Measurements from ENCODE around the gene CHKA. TPM values are rescaled to one million over a fixed set of nuclear protein-coding genes. Genes with fewer than 3 reads are reported as not detected.

CHKA gene
- total RNA-seq, 2 experiments from 2014 or later, result 8.1 to 9.2 TPM

DNA sequence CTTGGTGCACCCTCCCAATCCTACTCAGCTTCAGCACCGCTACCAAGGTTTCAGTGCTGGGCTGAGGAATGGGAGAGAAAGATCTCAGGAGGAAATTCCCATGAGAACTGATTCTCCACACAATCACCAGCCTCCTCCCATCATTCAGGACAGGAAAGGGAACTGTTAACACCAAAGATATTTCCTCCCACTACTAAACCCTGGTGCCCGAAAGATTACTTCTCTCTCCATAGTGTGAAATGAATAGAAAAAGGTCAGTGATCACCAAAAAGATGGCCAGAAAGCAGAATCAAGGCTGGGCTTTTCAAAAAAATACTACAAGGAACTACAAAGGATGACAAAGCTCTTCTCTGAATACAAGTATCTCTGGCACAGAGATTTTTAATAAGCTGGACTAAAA lies 56.3 kb downstream of the CHKA start:
- Mint-ChIP-seq H3K27me3 (no peaks in the 10 kb centered on the region), H3K27ac (no peak overlapping the region), H3K4me1 (no peaks in the 10 kb centered on the region), H3K9me3 (no peaks in the 10 kb centered on the region), H3K36me3 (peaks cover 8% of the 10 kb centered on the region), H3K4me3 (no peak overlapping the region)
- POLR2A ChIA-PET, result no interaction called here
- ATAC-seq (ENCODE audit: low read depth), result no peak
- no peak for DNase-seq

DNA sequence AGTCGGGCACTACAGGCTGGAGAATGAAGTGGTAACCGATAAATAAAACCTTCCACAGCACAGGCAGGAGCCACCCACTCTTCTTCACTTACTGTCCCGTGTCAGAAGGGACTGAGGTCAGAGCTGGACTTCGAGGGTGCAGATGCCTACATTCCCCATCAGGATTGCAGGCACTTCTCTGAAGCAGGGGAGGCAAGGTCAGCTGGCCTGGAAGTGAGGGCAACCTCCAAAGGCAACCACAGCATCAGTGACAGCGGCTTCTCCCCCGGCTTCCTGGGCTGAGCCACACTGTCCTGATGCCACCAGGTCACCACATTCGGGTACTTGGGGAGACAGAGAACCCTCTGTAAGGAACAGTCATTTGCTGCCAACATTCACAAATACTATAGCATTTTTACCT lies 59.7 kb downstream of the CHKA start:
- peaks cover 5% of the 10 kb centered on the region for H3K36me3 Mint-ChIP-seq
- no peaks in the 10 kb centered on the region for H3K9me3 Mint-ChIP-seq
- H3K27ac Mint-ChIP-seq, result no peak overlapping the region
- POLR2A ChIA-PET, result interaction anchor here (0.7 to 1.1 kb wide), 2 partner anchors 10 to 11 kb away, joined by 3 to 6 read pairs; no protein-coding TSS in a partner anchor
- H3K4me3 Mint-ChIP-seq, result no peak overlapping the region
- ATAC-seq (ENCODE audit: low read depth) (no peak), DNase-seq (no peak)
- no peaks in the 10 kb centered on the region for H3K27me3 Mint-ChIP-seq
- H3K4me1 Mint-ChIP-seq, result no peaks in the 10 kb centered on the region

DNA sequence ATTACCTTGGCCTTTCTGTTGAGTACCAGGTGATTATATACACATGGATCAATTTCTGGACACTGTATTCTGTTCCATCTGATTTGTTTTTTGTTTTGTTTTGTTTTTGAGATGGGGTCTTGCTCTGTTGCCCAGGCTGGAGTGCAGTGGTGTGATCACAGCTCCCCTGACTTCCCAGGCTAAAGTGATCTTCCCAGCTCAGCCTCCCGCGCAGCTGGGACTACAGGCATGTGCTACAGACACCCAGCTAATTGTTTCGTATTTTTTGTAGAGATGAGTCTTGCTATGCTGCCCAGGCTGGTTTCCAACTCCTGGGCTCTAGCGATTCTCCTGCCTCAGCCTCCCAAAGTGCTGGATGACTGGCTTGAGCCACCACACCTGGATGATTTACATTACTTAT lies 63.4 kb downstream of the CHKA start:
- no peak for ATAC-seq (ENCODE audit: low read depth)
- H3K4me3 Mint-ChIP-seq, result no peak overlapping the region
- POLR2A ChIA-PET, result no interaction called here

DNA sequence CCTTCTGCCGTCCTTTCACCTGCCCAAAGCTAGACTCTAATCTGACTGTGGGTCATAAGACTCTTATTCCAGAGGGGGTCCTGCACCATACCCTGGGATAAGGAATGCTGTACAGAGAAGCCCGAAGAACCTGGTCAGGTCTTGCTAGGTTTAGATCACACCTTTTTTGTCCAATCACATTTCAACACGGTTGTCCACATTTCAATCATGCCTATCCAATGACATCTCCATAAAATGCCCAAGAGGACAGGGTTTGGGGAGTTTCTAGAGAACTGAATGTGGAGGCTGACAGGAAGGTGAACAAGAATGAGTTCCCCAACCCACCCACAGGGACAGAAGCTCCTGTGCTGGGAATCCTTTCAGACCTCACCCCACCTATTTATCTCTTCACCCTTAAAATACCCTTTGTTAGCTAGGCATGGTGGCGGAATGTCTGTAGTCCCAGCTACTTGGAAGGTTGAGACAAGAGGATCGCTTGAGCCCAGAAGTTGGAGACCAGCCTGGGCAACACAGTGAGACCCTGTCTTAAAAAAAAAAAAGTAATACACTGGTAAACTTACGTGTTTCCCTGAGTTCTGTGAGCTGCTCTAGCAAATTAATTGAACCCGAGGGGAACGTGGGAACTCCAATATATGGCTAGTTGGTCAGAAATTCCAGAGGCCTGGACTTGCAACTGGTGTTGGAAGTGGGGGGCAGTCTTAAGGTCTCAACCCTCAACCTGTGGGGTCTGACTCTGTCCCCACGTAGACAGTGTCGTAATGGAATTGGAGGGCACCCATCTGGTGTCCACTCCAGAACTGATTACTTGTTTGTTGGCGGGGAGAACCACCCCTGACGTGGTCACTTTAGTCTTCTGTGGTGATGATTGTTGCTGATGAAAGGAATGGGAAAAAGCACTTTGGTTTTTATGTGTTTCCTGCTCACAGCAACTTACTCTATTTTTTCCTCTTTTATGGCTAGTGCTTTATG lies 64.6 kb downstream of the CHKA start:
- no peak overlapping the region for H3K4me3 Mint-ChIP-seq
- H3K27ac Mint-ChIP-seq, result no peak overlapping the region
- ATAC-seq (ENCODE audit: low read depth) (no peak), DNase-seq (no peak)
- H3K27me3 Mint-ChIP-seq, result no peaks in the 10 kb centered on the region
- no peaks in the 10 kb centered on the region for H3K4me1 Mint-ChIP-seq
- H3K9me3 Mint-ChIP-seq, result no peaks in the 10 kb centered on the region
- H3K36me3 Mint-ChIP-seq, result peaks cover 15% of the 10 kb centered on the region
- POLR2A ChIA-PET, result no interaction called here

More for the DNA sequence above, 63.4 kb downstream of the CHKA start:
- H3K4me1 Mint-ChIP-seq, result no peaks in the 10 kb centered on the region
- peaks cover 9% of the 10 kb centered on the region for H3K36me3 Mint-ChIP-seq
- H3K27ac Mint-ChIP-seq, result no peak overlapping the region
- no peak for DNase-seq
- no peaks in the 10 kb centered on the region for H3K27me3 Mint-ChIP-seq
- no peaks in the 10 kb centered on the region for H3K9me3 Mint-ChIP-seq

DNA sequence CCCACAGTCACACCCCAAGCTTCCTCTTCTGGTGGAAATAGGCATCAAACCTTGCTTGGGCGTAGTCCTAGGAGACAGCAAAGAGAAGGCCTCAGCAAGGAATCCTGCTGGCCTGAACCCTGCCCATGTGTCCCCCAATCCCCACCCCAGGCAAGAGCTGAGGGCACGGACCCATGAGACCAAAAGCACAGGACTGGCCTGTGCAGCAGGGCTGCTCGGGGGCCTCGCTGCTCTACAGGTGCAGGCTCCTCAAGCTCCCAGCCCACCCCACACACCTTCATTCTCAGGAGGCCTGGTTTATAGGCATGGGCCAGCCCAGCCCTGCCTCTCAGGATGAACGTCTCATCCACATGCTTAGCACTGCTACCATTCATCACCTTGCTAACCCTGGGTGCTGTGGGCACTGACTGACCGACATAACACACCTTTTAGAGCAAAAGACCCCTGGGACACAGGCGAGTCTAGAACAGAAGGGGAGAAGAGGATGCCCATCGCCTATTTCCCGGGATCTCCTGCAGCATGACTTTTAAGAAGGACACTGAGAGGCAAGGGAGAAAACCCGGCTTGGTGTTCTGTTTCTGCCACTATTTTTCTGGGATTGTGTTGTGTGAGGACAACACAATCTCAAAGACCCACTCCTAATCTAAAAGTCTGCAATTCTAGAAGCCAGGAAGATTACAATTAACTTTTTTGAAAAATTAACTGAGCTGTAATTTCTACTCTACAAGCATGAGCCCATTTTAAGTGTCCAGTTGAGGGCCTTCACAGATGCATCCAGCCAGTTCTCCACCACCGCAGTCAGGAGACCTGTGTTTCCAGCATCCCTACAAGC lies 67.0 kb downstream of the CHKA start:
- H3K4me3 Mint-ChIP-seq, result no peak overlapping the region
- H3K9me3 Mint-ChIP-seq, result no peaks in the 10 kb centered on the region
- POLR2A ChIA-PET, result interaction anchor here (1.2 kb wide), 1 partner anchor 13 kb away, joined by 3 read pairs; no protein-coding TSS in a partner anchor
- H3K27ac Mint-ChIP-seq, result peak overlapping the region; percentile 21
- H3K27me3 Mint-ChIP-seq, result no peaks in the 10 kb centered on the region
- H3K36me3 Mint-ChIP-seq, result peaks cover 12% of the 10 kb centered on the region
- ATAC-seq (ENCODE audit: low read depth) (no peak), DNase-seq (no peak)
- H3K4me1 Mint-ChIP-seq, result no peaks in the 10 kb centered on the region

DNA sequence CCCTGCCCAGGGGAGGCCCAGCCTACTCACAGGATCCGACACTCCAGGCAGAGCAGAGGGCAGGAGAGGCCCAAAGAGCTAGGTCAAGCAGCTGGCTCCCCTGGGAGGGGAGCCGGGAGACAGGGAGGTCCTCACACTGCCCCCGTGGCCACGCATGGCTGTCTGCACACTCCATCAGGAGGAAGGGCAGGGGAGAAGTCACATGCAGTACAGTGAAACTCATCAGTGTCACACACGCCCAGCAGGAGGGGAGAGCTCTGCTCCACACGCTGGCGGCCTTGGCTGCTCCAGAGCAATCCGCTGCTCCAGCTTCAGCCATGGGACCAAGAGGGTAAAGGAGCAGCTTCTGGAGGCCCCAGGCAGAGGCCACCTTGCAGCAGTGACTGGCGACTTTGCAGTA lies 68.1 kb downstream of the CHKA start:
- POLR2A ChIA-PET, result interaction anchor here (0.8 kb wide), 1 partner anchor 50 kb away, joined by 3 read pairs; no protein-coding TSS in a partner anchor
- H3K36me3 Mint-ChIP-seq, result peaks cover 12% of the 10 kb centered on the region
- ATAC-seq (ENCODE audit: low read depth), result peak; percentile 15

DNA sequence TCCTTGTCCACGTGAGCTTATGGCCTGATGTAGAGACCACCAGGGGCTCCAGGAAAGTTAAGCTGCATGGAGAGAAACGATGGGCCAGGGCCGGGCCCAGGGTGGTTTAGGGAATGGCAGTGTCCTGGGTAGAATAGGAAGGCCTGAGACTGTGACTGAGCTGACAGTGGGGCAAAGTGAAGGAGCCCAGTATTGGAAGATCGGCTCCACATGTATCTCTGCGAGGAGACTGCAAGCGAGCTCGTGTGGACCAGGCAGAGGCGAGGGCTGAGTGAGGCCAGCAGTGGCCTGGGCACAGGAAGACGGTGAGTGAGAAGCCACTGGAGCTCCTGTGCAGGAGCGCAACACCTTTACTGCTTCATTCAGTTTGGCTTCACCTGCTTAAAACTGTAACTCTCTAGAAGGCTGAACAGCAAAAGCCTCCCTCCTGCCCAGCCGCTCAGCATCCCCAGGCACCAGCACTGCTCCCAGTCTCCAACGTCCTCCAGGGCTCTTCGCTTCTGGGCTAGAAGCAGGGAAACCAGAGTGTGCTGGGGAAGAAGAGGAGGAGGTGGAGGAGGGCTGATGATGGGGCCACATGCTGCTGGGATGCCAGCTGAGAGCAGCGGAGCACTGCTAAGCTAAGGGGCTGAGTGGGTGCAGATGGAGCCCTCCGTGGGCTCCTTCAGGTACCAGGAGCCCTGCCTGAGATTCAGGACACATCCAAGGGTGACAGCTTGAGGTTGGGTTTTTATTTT lies 68.9 kb downstream of the CHKA start:
- no peak for DNase-seq
- Mint-ChIP-seq H3K9me3 (no peaks in the 10 kb centered on the region), H3K4me1 (no peaks in the 10 kb centered on the region), H3K27ac (peak overlapping the region; percentile 15), H3K36me3 (peaks cover 12% of the 10 kb centered on the region), H3K27me3 (no peaks in the 10 kb centered on the region), H3K4me3 (no peak overlapping the region)
- ATAC-seq (ENCODE audit: low read depth), result no peak
- POLR2A ChIA-PET, result interaction anchor here (1.4 to 2.2 kb wide), 2 partner anchors 8 to 10 kb away, joined by 3 to 10 read pairs; no protein-coding TSS in a partner anchor

More for the DNA sequence above, 68.1 kb downstream of the CHKA start:
- Mint-ChIP-seq H3K4me1 (no peaks in the 10 kb centered on the region), H3K4me3 (no peak overlapping the region), H3K27ac (no peak overlapping the region), H3K9me3 (no peaks in the 10 kb centered on the region), H3K27me3 (no peaks in the 10 kb centered on the region)
- DNase-seq, result no peak

DNA sequence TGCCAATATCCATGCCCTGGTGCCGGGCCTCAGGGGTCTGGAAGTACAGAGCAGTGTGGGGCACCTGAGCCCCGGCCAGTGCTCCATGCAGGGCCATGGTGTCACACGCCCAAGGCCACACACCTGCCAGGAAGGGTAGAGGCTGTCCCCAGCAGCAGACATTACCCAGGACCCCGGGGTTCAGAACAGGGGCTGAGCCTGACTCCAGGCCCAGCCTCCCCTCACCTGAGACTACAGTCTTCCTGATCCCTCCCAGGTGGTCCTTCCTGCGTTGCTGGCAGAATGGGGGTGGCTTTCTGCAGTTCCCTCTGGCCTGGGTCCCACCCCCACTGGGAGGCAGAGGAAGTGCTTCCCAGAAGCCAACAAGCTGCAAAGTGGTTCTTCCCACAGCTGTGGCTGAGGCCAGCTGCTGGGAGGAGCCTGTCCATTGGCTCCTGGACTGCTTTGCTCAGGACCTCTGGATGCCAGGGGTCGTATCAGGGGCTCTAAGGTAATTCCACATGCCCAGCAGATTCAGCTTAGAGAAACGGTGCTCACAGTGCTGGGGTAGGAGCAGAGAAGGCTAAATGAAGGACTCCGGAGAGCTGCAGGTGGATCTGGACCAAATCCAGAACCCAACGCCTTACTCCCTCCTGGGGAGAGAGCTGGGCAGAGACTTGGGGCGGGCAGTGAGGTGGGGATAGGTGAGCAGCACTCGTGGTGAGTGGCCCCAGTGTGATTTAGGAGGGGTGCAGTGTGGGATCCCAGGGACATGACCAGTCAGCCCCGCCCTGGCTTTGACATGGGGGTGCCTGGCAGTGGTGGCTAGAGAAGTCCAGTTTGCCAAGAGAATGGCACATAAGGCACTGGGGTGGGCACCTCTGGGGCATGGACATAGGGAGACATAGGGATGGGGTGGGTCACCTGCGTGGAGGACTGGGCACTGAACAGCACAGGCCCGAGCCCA lies 69.7 kb downstream of the CHKA start:
- POLR2A ChIA-PET, result interaction anchor here (1.4 to 2.2 kb wide), 2 partner anchors 9 kb away, joined by 3 to 10 read pairs; no protein-coding TSS in a partner anchor
- H3K9me3 Mint-ChIP-seq, result no peaks in the 10 kb centered on the region
- DNase-seq, result no peak
- no peaks in the 10 kb centered on the region for H3K27me3 Mint-ChIP-seq
- no peaks in the 10 kb centered on the region for H3K4me1 Mint-ChIP-seq
- no peak overlapping the region for H3K4me3 Mint-ChIP-seq
- ATAC-seq (ENCODE audit: low read depth), result no peak
- peaks cover 13% of the 10 kb centered on the region for H3K36me3 Mint-ChIP-seq
- peak overlapping the region; percentile 15 for H3K27ac Mint-ChIP-seq

DNA sequence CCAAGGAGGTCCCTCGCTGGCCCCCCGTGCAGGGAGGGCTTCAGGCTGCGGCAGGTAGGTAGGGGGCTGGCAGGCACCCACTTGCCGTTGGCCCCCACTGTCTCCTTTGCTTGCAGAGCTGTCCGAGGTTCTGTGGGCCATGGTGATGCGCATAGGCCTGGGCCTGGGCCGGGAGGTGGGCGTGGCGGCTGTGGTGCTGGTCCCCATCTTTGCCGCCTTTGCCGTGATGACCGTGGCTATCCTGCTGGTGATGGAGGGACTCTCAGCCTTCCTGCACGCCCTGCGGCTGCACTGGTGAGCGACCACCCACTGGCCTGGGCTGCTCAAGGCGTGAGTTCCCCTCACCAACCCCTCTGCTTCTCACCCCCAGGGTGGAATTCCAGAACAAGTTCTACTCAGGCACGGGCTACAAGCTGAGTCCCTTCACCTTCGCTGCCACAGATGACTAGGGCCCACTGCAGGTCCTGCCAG lies 70.8 kb downstream of the CHKA start:
- POLR2A ChIA-PET, result interaction anchor here (0.6 to 2.2 kb wide), 2 partner anchors 8 to 11 kb away, joined by 6 to 10 read pairs; no protein-coding TSS in a partner anchor
- DNase-seq (peak; percentile 28), ATAC-seq (ENCODE audit: low read depth) (no peak)
- peaks cover 13% of the 10 kb centered on the region for H3K36me3 Mint-ChIP-seq
- no peaks in the 10 kb centered on the region for H3K4me1 Mint-ChIP-seq
- H3K9me3 Mint-ChIP-seq, result no peaks in the 10 kb centered on the region
- no peak overlapping the region for H3K4me3 Mint-ChIP-seq
- H3K27ac Mint-ChIP-seq, result no peak overlapping the region
- no peaks in the 10 kb centered on the region for H3K27me3 Mint-ChIP-seq

DNA sequence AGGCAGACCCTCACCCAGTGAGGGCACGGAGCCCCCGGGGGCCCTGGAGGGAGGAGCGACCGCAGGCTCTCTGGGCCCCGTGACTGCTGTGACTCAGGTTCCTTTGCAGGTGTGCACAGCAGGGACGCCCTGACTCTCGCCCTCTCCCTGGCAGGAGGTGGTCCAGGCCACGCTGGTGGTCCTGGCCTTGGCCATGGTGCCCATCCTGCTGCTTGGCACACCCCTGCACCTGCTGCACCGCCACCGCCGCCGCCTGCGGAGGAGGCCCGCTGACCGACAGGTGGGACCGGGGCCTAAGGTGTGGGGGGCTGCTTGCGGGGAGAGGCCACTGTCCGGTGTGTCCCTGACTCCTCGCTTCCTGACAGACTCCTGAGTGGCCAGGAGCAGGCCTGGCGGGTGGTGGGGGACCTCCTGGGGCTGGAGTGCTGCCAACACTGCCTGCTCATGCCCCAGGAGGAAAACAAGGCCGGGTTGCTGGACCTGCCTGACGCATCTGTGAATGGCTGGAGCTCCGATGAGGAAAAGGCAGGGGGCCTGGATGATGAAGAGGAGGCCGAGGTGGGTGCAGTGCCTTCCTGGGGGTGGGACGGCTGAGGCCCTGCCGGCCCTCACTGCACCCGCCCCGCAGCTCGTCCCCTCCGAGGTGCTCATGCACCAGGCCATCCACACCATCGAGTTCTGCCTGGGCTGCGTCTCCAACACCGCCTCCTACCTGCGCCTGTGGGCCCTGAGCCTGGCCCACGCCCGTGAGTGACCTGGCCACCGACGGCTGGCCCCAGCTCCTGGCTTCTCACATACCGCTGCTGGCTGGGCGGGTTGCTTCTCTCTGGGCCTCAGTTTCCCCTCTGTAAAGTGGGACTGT lies 71.4 kb downstream of the CHKA start:
- POLR2A ChIA-PET, result interaction anchor here (0.6 kb wide), 1 partner anchor 11 kb away, joined by 6 read pairs; no protein-coding TSS in a partner anchor
- DNase-seq, result no peak
- no peaks in the 10 kb centered on the region for H3K4me1 Mint-ChIP-seq
- H3K27ac Mint-ChIP-seq, result no peak overlapping the region
- H3K36me3 Mint-ChIP-seq, result peaks cover 13% of the 10 kb centered on the region
- no peak for ATAC-seq (ENCODE audit: low read depth)
- H3K4me3 Mint-ChIP-seq, result no peak overlapping the region
- no peaks in the 10 kb centered on the region for H3K9me3 Mint-ChIP-seq
- no peaks in the 10 kb centered on the region for H3K27me3 Mint-ChIP-seq

Data from activated naive CD8-positive, alpha-beta T cell treated with anti-CD3 and anti-CD28 coated beads, Interleukin-2, amount 10 ng/mL, durations not matched to agents 7 days and 5 days (primary cell).